B cell (primary cell): Measurements from ENCODE around the gene THSD7A.

Source experiments
- CTCF ChIP-seq: fragments of 200-600 bp; IDR thresholded peaks from one replicate; pipeline ENCODE4 v1.8.0; 2022; ENCODE audit warnings: antibody characterized with exemption, mild to moderate bottlenecking
- EZH2 ChIP-seq: IDR thresholded peaks from 2 replicates; pipeline ENCODE4 v1.6.1; 2012; ENCODE audit warnings: borderline replicate concordance, low read depth, mild to moderate bottlenecking, moderate library complexity, low read length; ENCODE audit not compliant: insufficient read depth, poor library complexity, severe bottlenecking

GRCh38 chr7:11573128-11573750 lies 258.8 kb downstream of the THSD7A start:
- TF ChIP-seq EZH2 (no peak), CTCF (no peak)
